Esophagus (tissue), 2 donors: Measurements from ENCODE around the gene AP2A2. TPM values are rescaled to one million over a fixed set of nuclear protein-coding genes. Genes with fewer than 3 reads are reported as not detected.

ENCODE experiments used
- H3K27ac ChIP-seq, 2 donors: one replicate each; pipeline ENCODE4 v1.5.1; 2013; ENCODE audit warnings: low read depth in 2 of 2, mild to moderate bottlenecking in 2 of 2, inconsistent platforms in 1 of 2, low read length in 1 of 2, moderate library complexity in 1 of 2
- H3K27me3 ChIP-seq, 2 donors: one replicate each; pipeline ENCODE4 v1.6.1; 2013; ENCODE audit warnings: low read length in 2 of 2, control low read depth in 1 of 2, mild to moderate bottlenecking in 1 of 2; ENCODE audit not compliant: insufficient read depth in 2 of 2, control insufficient read depth in 1 of 2
- H3K36me3 ChIP-seq, 2 donors: one replicate each; pipeline ENCODE4 v1.6.1; 2013; ENCODE audit warnings: low read length in 1 of 2; ENCODE audit not compliant: control insufficient read depth in 2 of 2, insufficient read depth in 2 of 2
- H3K4me1 ChIP-seq, 2 donors: one replicate each; pipeline ENCODE4 v1.6.1; 2013; ENCODE audit warnings: low read length in 1 of 2; ENCODE audit not compliant: control insufficient read depth in 2 of 2, insufficient read depth in 2 of 2
- H3K4me3 ChIP-seq, 2 donors: one replicate each; pipeline ENCODE4 v1.5.1; 2013; ENCODE audit warnings: low read length in 2 of 2, mild to moderate bottlenecking in 2 of 2, low read depth in 1 of 2, moderate library complexity in 1 of 2
- H3K9me3 ChIP-seq, 2 donors: one replicate each; pipeline ENCODE4 v1.6.1; 2013; ENCODE audit warnings: mild to moderate bottlenecking in 2 of 2, low read depth in 1 of 2, low read length in 1 of 2, moderate library complexity in 1 of 2; ENCODE audit not compliant: control insufficient read depth in 2 of 2, insufficient read depth in 1 of 2
- WGBS, 2 donors: extraction: QIAGEN DNeasy Blood & Tissue Kit; methylation state at CpG; one replicate each; pipeline ENCODE4 v1.1.7; 2013; 5-methylcytosine and 5-hydroxymethylcytosine counted together
- polyA plus RNA-seq, 2 donors: library from polyadenylated mRNA; stranded (reverse); fragments of 200-250 nt; gene quantifications; one replicate each; pipeline ENCODE4 v1.2.3, GENCODE V29; 2013
- donor health status: healthy with polysubstance abuse.
- donor health status: Bipolar disorder and iron deficiency.

The AP2A2 gene
- polyA plus RNA-seq, 2 donors = 17.3 to 20.2 TPM

DNA sequence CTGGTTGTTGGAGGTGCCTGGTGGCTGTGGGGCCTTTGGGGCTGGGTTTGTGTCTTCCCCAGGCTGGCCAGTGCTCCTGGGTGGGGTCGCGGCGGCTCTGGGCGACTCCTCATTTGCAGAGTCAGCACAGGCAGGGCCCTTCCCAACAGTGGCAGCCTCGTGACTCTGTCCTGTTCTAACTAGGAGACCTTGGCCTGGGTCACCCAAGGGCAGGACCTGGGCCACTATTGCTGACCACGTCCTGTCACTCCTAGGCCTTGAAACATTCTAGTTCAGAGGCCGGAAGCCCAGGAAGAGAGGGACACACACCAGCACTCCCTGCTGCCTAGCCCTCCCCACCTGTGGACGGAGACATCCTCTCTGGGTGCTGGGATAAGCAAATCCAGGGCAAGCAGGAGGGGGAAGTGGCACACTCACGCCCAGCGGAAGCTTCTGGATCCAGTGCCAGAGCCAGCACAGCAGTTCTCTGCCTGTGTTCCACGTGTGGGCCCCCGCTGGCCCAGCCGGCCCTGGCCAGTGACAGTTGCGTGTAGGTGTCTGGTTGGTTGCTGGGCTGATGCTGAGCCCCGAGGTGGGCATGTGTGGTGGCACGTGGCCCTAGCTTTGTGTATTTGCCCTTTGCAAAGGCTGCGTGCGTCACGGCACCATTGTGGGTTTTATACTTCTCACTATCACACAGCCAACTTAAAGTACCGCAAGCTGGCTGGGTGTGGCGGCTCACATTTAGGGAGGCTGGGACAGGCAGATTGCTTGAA is 10.7 kb upstream of the AP2A2 start:
- Histone ChIP-seq H3K9me3 (no peaks in the 10 kb centered on the region), H3K27ac (no peak overlapping the region)
- 78 to 79% methylated on average over 21 of the region's 21 CpGs for WGBS, 2 donors

DNA sequence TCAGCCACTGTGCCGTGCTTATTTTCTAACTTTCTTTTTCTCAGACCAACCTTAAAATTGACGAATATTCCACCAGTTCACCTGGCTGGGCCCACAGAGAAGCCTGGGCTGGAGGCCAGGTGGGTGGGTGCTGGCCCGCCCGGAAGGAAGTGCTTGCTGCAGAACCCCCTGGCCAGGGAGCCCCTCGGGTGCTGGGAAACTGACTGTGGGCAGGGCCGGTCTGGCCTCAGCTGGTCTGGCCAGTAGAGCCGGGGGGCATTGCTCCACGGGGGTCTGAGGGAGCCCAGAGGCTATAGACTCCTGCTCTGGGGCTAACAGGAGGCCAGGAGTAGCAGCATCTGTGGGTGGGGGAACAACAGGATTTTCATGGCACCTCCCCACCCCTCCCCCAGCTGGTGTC is 8.2 kb upstream of the AP2A2 start:
- 78 to 87% methylated on average over 8 of the region's 8 CpGs for WGBS, 2 donors
- Histone ChIP-seq H3K27me3 (no peaks in the 10 kb centered on the region), H3K4me3 (no peak overlapping the region), H3K27ac (no peak overlapping the region), H3K4me1 (peaks cover 0 to 4% of the 10 kb centered on the region in 2 donors), H3K9me3 (no peaks in the 10 kb centered on the region), H3K36me3 (no peaks in the 10 kb centered on the region)

More for the DNA sequence above, 10.7 kb upstream of the AP2A2 start:
- Histone ChIP-seq H3K27me3 (no peaks in the 10 kb centered on the region), H3K4me3 (no peak overlapping the region), H3K4me1 (peaks cover 3 to 7% of the 10 kb centered on the region in 2 donors), H3K36me3 (no peaks in the 10 kb centered on the region)

DNA sequence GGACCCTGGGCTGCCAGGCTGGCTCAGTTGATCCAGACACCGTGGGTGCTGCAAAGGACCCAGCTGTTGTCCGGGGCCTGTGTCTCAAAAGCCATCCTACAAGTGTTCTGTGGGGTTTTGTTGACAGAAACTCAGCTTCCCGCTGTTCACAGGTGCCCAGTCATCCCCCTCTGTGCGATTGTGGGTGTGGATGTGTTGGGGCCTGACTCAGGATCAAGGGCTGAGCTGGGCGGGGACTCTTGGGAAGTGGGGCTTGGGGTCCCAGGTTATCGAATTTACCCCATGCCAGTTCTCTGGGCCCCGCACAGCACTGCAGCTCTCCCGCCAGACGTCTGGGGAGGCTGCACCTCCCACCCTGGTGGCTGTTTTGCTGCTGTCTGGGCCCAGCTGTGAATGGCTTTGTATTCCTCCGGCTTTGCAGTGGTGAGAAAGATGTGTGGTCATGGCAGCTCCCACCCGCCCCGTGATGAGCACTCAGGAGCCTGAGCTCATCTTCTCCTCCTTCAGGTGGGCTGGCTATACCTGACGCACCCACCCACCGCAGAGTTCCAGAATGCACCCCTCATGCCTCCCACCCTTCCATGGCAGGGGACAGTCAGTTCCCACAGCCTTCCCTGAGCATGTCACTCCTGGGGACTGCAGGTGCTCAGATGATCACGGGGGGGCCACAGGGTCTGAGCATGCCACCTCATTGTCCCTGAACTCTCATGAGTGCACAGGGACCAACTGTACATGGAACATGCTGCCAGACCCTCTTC is 3.6 kb upstream of the AP2A2 start:
- Histone ChIP-seq H3K9me3 (no peaks in the 10 kb centered on the region), H3K4me1 (peaks cover 0 to 6% of the 10 kb centered on the region in 2 donors)
- WGBS, 2 donors = 77 to 79% methylated on average over 15 of the region's 15 CpGs

DNA sequence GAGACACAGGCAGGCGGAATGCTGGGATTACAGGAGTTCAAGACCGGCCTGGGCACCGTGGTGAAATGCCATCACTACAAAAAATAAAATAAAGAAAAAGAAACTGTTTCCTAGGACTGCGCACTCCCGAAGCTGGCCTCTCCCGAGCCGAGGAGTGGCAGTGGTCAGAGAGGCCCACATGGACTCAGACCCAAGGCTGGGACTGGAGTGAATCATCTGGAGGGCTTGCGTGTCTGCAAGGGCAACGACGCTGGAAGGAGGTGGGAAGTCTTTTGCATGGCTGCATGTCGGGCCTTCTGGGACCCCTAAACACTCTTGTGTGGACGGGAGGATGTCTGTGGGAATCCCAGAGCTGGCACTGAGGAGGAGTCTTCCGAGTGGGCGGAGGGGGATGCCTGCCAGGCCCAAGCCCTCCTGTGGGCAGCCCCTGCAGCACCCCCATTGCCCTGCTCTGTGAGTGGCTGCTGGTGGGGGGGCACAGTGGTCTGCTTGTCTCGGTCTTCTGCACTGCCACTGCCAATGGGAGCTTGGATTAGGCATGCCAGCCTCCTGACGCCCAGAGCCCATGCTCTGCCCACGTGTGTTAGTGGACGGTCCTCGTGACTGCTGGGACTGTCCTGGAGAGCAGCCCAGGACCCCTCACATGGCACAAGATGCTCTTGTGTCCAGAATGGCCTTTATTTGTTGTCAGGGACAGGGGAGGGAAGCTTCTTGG is 1.8 kb upstream of the AP2A2 start:
- Histone ChIP-seq H3K9me3 (no peaks in the 10 kb centered on the region), H3K27ac (no peak overlapping the region), H3K27me3 (no peaks in the 10 kb centered on the region), H3K4me1 (peaks cover 0 to 7% of the 10 kb centered on the region in 2 donors), H3K36me3 (peaks cover 0 to 1% of the 10 kb centered on the region in 2 donors), H3K4me3 (no peak overlapping the region)
- WGBS, 2 donors = 87 to 88% methylated on average over 19 of the region's 19 CpGs

More for the DNA sequence above, 3.6 kb upstream of the AP2A2 start:
- no peak overlapping the region for H3K4me3 ChIP-seq
- H3K36me3 ChIP-seq = no peaks in the 10 kb centered on the region
- H3K27me3 ChIP-seq = no peaks in the 10 kb centered on the region
- no peak overlapping the region for H3K27ac ChIP-seq

DNA sequence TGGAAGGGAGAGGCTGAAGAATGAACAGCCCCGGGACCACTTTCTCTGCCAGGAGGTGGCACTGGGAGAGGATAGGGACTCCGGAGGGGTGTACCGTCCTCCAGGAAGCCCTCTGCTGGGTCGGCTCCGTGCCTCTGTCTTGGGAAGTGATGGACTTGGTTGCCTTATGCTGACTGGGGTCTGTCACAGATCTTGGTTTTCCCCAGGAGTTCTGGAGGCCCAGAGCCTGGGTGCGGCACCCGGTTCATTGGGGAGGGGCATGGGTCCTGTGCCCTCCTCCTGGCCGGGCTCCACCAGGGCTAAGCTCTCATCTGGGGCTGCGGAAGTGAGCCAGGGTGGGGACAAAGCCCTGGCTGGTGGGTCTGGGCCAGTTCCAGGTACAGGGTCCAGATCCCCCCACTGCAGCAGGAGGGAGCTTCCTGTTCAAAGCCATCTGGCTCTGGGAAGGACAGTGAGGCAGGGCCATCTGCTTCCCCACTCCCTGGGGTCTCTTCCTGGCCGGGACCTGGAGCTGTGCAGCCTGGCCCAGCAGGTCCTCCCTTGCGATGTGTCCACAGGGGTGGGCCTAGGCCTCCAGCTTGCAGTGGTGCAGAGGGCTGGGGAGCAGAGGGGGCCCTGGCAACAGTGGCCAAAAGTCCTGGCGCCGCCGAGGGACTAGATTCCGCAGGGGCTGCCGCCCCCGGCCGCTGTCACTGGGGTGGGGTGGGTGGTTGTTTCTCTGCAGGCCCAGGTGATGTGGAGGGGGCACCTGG is 1.1 kb upstream of the AP2A2 start:
- no peaks in the 10 kb centered on the region for H3K27me3 ChIP-seq
- H3K27ac ChIP-seq = peak overlapping the region in 1 of 2 donors; percentile 90
- no peaks in the 10 kb centered on the region for H3K9me3 ChIP-seq
- peaks cover 0 to 7% of the 10 kb centered on the region in 2 donors for H3K4me1 ChIP-seq
- H3K4me3 ChIP-seq = no peak overlapping the region
- H3K36me3 ChIP-seq = peaks cover 0 to 2% of the 10 kb centered on the region in 2 donors
- WGBS, 2 donors = 72 to 76% methylated on average over 18 of the region's 18 CpGs

DNA sequence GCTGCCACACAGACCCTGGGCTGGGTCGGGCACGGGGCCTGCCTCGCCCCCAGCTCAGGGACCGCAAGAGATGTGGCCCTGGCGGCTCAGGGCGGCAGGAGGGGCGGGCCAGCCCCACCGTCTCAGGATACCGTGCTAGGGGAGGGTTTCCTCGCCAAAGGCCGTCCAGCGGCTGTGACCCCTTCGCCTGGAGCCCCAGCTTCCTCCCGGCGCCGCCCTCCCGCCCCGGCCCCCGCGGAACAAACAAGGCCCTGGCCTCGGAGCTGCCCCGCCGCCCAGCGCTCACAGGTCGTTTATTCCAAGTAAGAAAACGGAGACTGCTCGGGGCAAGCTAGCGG is 543 bp upstream of the AP2A2 start:
- Histone ChIP-seq H3K4me3 (peak overlapping the region; percentile 40 to 94), H3K27ac (peak overlapping the region; percentile 63 to 90), H3K27me3 (no peaks in the 10 kb centered on the region), H3K4me1 (peaks cover 0 to 7% of the 10 kb centered on the region in 2 donors), H3K36me3 (peaks cover 0 to 2% of the 10 kb centered on the region in 2 donors), H3K9me3 (no peaks in the 10 kb centered on the region)
- WGBS, 2 donors = 59 to 60% methylated on average over 28 of the region's 28 CpGs

DNA sequence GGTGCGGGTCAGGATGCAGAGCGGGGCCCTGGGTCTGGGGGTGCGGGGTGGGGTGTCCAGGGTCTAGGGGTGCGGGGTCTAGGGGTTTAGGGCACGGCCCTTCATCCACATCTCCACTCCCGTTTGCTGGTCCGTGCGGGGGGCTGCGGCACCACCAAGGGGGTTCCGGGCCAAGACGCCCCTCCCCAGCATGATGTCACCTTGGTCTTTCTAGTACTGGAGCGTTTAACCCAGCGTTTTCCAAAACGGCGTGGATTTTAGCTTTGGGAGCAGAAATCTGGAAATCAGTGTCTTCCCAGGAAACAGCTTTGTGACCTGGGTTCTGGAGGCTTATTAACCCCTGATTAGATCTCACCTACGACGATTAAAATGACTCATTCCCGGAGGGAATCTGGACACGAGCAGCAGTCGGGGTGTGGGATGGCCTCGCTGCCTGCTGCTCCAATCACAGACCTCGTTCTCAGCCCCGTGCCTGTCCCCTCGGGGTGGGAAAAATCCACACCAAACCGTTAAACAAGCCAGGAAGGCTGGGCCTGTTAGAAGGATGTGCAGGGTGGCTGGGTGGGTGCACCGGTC is 759 bp downstream of the AP2A2 start:
- peaks cover 0 to 7% of the 10 kb centered on the region in 2 donors for H3K4me1 ChIP-seq

DNA sequence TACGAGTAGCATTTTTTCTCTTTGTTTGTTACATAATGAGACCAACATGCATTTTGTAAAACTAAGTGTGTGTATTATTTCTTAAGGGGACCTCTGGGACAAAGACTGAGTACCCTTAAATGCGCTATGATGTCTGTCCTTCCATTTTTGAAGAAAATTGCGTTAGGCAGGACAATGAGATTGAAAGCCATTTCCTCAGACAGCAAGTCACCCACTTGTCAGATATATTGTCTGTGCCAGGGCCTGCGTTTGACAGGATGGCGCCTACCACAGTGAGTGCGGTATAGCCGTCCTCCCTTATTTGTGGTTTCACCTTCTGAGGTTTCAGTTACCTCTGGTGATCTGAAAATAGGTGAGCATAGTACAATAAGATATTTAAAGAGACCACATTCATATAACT is 2.2 kb downstream of the AP2A2 start:
- Histone ChIP-seq H3K9me3 (no peaks in the 10 kb centered on the region), H3K4me3 (no peak overlapping the region), H3K36me3 (peaks cover 0 to 2% of the 10 kb centered on the region in 2 donors), H3K27me3 (no peaks in the 10 kb centered on the region), H3K27ac (no peak overlapping the region), H3K4me1 (peaks cover 0 to 7% of the 10 kb centered on the region in 2 donors)
- WGBS, 2 donors = 43 to 65% methylated on average over 7 of the region's 7 CpGs

More for the DNA sequence above, 759 bp downstream of the AP2A2 start:
- Histone ChIP-seq H3K27me3 (no peaks in the 10 kb centered on the region), H3K9me3 (no peaks in the 10 kb centered on the region), H3K4me3 (peak overlapping the region; percentile 80 to 94), H3K36me3 (peaks cover 0 to 2% of the 10 kb centered on the region in 2 donors), H3K27ac (peak overlapping the region; percentile 72 to 89)
- 3 to 6% methylated on average over 22 to 26 of the region's 26 CpGs for WGBS, 2 donors

DNA sequence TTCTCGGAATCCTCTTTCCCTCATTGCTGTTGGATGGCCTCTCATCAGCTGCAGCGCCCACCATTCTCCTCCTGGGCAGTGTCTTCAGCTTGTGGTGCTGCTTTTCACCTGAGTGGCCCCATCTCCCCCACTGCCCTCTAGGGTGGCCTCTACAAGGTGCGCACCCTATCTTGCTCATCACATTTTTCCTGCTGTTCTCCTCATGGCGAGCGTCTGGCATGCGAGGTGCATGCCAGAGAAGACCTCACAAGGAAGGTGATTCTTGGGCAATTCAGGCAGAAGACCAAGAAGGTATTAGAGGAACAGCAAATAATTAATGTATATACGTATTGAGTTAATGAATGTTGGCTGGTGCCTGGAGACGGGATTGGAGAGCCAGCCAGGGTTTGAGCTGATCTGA is 3.1 kb downstream of the AP2A2 start:
- no peak overlapping the region for H3K27ac ChIP-seq

More for the DNA sequence above, 3.1 kb downstream of the AP2A2 start:
- H3K4me1 ChIP-seq = peaks cover 0 to 7% of the 10 kb centered on the region in 2 donors
- no peaks in the 10 kb centered on the region for H3K27me3 ChIP-seq
- H3K36me3 ChIP-seq = peaks cover 0 to 2% of the 10 kb centered on the region in 2 donors
- H3K9me3 ChIP-seq = no peaks in the 10 kb centered on the region
- WGBS, 2 donors = 69 to 83% methylated on average over 8 of the region's 8 CpGs
- H3K4me3 ChIP-seq = no peak overlapping the region
